HepG2 (cell line): Measurements from ENCODE around the gene BAIAP2L1. TPM values are rescaled to one million over a fixed set of nuclear protein-coding genes. Genes with fewer than 3 reads are reported as not detected.

Source experiments
- BRF2 ChIP-seq: sonication (generic); formaldehyde crosslinking; IDR thresholded peaks from 2 replicates; pipeline ENCODE4 v1.8.1; 2022; ENCODE audit warnings: mild to moderate bottlenecking, missing genetic modification reagents
- FOXP4 ChIP-seq: sonication (generic); formaldehyde crosslinking; IDR thresholded peaks from 2 replicates; pipeline ENCODE4 v1.4.0; 2020; ENCODE audit warnings: missing genetic modification reagents
- GABPA ChIP-seq, 2 experiments: IDR thresholded peaks; 2 replicates each; pipeline ENCODE4 v1.6.1; 2011 to 2016; ENCODE audit warnings: low read depth in 2 of 2, low read length in 1 of 2, missing biosample characterization in 1 of 2, missing genetic modification characterization in 1 of 2
- KLF13 ChIP-seq: sonication (generic); formaldehyde crosslinking; IDR thresholded peaks from 2 replicates; pipeline ENCODE4 v1.4.0; 2020; ENCODE audit warnings: mild to moderate bottlenecking, missing genetic modification reagents
- POLR2AphosphoS5 ChIP-seq: IDR thresholded peaks from 2 replicates; pipeline ENCODE4 v1.6.1; 2012; ENCODE audit warnings: low read depth, low read length
- RARA ChIP-seq: IDR thresholded peaks from 2 replicates; pipeline ENCODE4 v1.6.1; 2016; ENCODE audit warnings: missing genetic modification reagents, missing compliant biosample characterization
- SKI ChIP-seq: fragments of 450-650 bp; IDR thresholded peaks from one replicate; pipeline ENCODE4 v1.6.1; 2018; ENCODE audit warnings: mild to moderate bottlenecking; ENCODE audit not compliant: partially characterized antibody
- THAP11 ChIP-seq: IDR thresholded peaks from 2 replicates; pipeline ENCODE4 v1.6.1; 2016; ENCODE audit warnings: missing biosample characterization, missing genetic modification reagents
- U2AF2 ChIP-seq: fragments of 200-400 bp; formaldehyde crosslinking; IDR thresholded peaks from 2 replicates; pipeline ENCODE4 v1.6.1; 2017; ENCODE audit warnings: low read depth, mild to moderate bottlenecking, low read length
- YEATS4 ChIP-seq: sonication (generic); formaldehyde crosslinking; IDR thresholded peaks from 2 replicates; pipeline ENCODE4 v1.4.0; 2020; ENCODE audit warnings: missing genetic modification reagents, borderline replicate concordance
- ZBTB26 ChIP-seq: IDR thresholded peaks from 2 replicates; pipeline ENCODE4 v1.6.1; 2016; ENCODE audit warnings: missing compliant biosample characterization, missing genetic modification reagents, borderline replicate concordance
- ZGPAT ChIP-seq: IDR thresholded peaks from 2 replicates; pipeline ENCODE4 v1.6.1; 2016; ENCODE audit warnings: mild to moderate bottlenecking
- ZNF281 ChIP-seq: sonication (generic); formaldehyde crosslinking; IDR thresholded peaks from 2 replicates; pipeline ENCODE4 v1.4.0; 2020; ENCODE audit warnings: missing genetic modification reagents, borderline replicate concordance
- ZNF691 ChIP-seq: sonication (generic); formaldehyde crosslinking; IDR thresholded peaks from 2 replicates; pipeline ENCODE4 v1.4.0; 2020; ENCODE audit warnings: missing genetic modification reagents, low read depth, mild to moderate bottlenecking, borderline replicate concordance
- ZNF761 ChIP-seq: sonication (generic); formaldehyde crosslinking; conservative IDR thresholded peaks from 2 replicates; pipeline ENCODE4 v1.4.0; 2020; ENCODE audit warnings: mild to moderate bottlenecking, missing genetic modification reagents
- ZNF777 ChIP-seq: sonication (generic); formaldehyde crosslinking; IDR thresholded peaks from 2 replicates; pipeline ENCODE4 v1.4.0; 2020; ENCODE audit warnings: missing genetic modification reagents
- ZSCAN21 ChIP-seq: sonication (generic); formaldehyde crosslinking; IDR thresholded peaks from 2 replicates; pipeline ENCODE4 v1.8.0; 2022; ENCODE audit warnings: mild to moderate bottlenecking, missing genetic modification reagents, moderate library complexity, borderline replicate concordance
- ZSCAN25 ChIP-seq: sonication (generic); formaldehyde crosslinking; IDR thresholded peaks from 2 replicates; pipeline ENCODE4 v1.8.0; 2022; ENCODE audit warnings: mild to moderate bottlenecking, missing genetic modification reagents
- polyA plus RNA-seq, 8 experiments: library from polyadenylated mRNA; depleted of rRNA in 3 of 8; stranded (reverse) in 7 of 8; unstranded in 1 of 8; fragments of >200 nt; fragmentation: Illumina TruSeq in 4 of 8; extraction: Trizol in 4 of 8; gene quantifications; 2 replicates each; pipeline versions ENCODE4 v1.2.1 to v1.2.3, GENCODE V29; 2011 to 2016; ENCODE audit warnings: low read depth in 4 of 8, missing spikeins in 1 of 8, mixed read lengths in 1 of 8; ENCODE audit not compliant: insufficient read depth in 1 of 8
- total RNA-seq, 5 experiments: library from RNA; depleted of rRNA; stranded (reverse); fragments of >200 nt; fragmentation: Illumina TruSeq; extraction: Trizol; gene quantifications; 2 replicates each; pipeline ENCODE4 v1.2.3, GENCODE V29; 2016; ENCODE audit warnings: low read depth in 1 of 5

The BAIAP2L1 gene
- total and polyA plus RNA-seq, 2 of the 13 experiments (the other 11 are each of a cell fraction or from before 2014, with no cell fraction given), result 13.0 to 21.5 TPM

GRCh38 chr7:98400542-98401340 lies at the start of gene BAIAP2L1 (continued):
- TF ChIP-seq ZBTB26 (CRISPR knock-in tag), result no peak
- TF ChIP-seq KLF13, result no peak
- TF ChIP-seq ZNF777, result peak; percentile 69; the same call in 1 of the 2 replicates
- no peak for TF ChIP-seq POLR2AphosphoS5
- TF ChIP-seq THAP11 (CRISPR knock-in tag), result peak; percentile 33; the same call in 1 of the 2 replicates
- TF ChIP-seq RARA (CRISPR knock-in tag), result peak; percentile 32; the same call in 1 of the 2 replicates
- TF ChIP-seq ZGPAT (CRISPR knock-in tag), result peak; percentile 57
- TF ChIP-seq YEATS4, result peak; percentile 36; the same call in 1 of the 2 replicates
- 0 out of 2 replicates have a peak, but pooled peaks have one; percentile 16 for TF ChIP-seq FOXP4
- no peak for TF ChIP-seq ZNF761 (CRISPR knock-in tag)
- peak; percentile 27; the same call in 1 of the 2 replicates for TF ChIP-seq ZNF281
- no peak for TF ChIP-seq U2AF2
- TF ChIP-seq ZSCAN25 (CRISPR knock-in tag), result peak; percentile 76; the same call in 1 of the 2 replicates
- TF ChIP-seq ZNF691 (CRISPR knock-in tag), result 0 out of 2 replicates have a peak, but pooled peaks have one; percentile 85
- TF ChIP-seq ZSCAN21 (CRISPR knock-in tag), result peak; percentile 77; the same call in 1 of the 2 replicates
- TF ChIP-seq GABPA (IDR thresholded peaks at IDR 0.05; ENCODE audit: low read depth, low read length), result no peak
- TF ChIP-seq GABPA (CRISPR knock-in tag; IDR thresholded peaks at IDR 0.05; ENCODE audit: low read depth), result no peak
- TF ChIP-seq BRF2 (CRISPR knock-in tag), result 0 out of 2 replicates have a peak, but pooled peaks have one; percentile 50
- peak; percentile 20 for TF ChIP-seq SKI
